Psoas muscle (tissue), 8 donors: ENCODE data around the gene PACRG. TPM values are rescaled to one million over a fixed set of nuclear protein-coding genes. Genes with fewer than 3 reads are reported as not detected.

ENCODE experiments used
- ATAC-seq, 4 donors: fragments of 200-7000 bp; cut with Tn5 transposase; one replicate each; pipeline ENCODE4 v1.9.1; 2020; ENCODE audit warnings: moderate library complexity in 3 of 4, mild to moderate bottlenecking in 2 of 4
- DNase-seq, 2 donors: peaks; one replicate each; pipeline ENCODE4 v3.0.0-alpha.2; 2020
- H3K27ac ChIP-seq: fragments of 200-600 bp; one replicate; pipeline ENCODE4 v1.8.0; 2022
- H3K27me3 ChIP-seq, 3 donors: fragments of 200-600 bp in 1 of 3; one replicate each; pipeline versions ENCODE4 v1.6.1 to v1.8.0; 2013 to 2022; ENCODE audit warnings: low read length in 2 of 3, mild to moderate bottlenecking in 2 of 3, moderate library complexity in 1 of 3; ENCODE audit not compliant: insufficient read depth in 3 of 3
- H3K36me3 ChIP-seq, 2 donors: fragments of 200-600 bp in 1 of 2; one replicate each; pipeline versions ENCODE4 v1.6.1 to v1.8.0; 2013 to 2022; ENCODE audit warnings: low read depth in 1 of 2, mild to moderate bottlenecking in 1 of 2, moderate library complexity in 1 of 2; ENCODE audit not compliant: insufficient read depth in 1 of 2
- H3K4me1 ChIP-seq: fragments of 200-600 bp; one replicate; pipeline ENCODE4 v1.8.0; 2022
- H3K4me3 ChIP-seq: fragments of 200-600 bp; one replicate; pipeline ENCODE4 v1.8.0; 2022; ENCODE audit warnings: mild to moderate bottlenecking
- H3K9me3 ChIP-seq: fragments of 200-600 bp; one replicate; pipeline ENCODE4 v1.8.0; 2022
- WGBS, 3 donors: extraction: QIAGEN DNeasy Blood & Tissue Kit; methylation state at CpG; one replicate each; pipeline versions ENCODE4 v1.1.6 to v1.1.7; 2013; 5-methylcytosine and 5-hydroxymethylcytosine counted together
- intact Hi-C, 2 donors: fragments of 100-400 bp; cut with DNase I; formaldehyde crosslinking; loops; one replicate each; pipeline versions ENCODE4 v1.11.0 to v1.14.2; 2022
- polyA plus RNA-seq, 3 donors: library from polyadenylated mRNA; stranded (reverse); fragments of 200-250 nt; gene quantifications; one replicate each; pipeline ENCODE4 v1.2.3, GENCODE V29; 2013
- total RNA-seq, 4 donors: library from RNA; stranded (reverse); fragmentation: NEBNext Ultra II Directional in 2 of 4; extraction: Animal tissue kit (Norgen Biotek cat#: 25700) in 2 of 4; gene quantifications; one replicate each; pipeline versions ENCODE4 v1.2.1 to v1.2.4, GENCODE V29; 2021 to 2023
- TF ChIP-seq, protein P1 (sequence below): fragments of 200-600 bp; IDR thresholded peaks from one replicate; pipeline ENCODE4 v1.8.0; 2022; ENCODE audit warnings: antibody characterized with exemption
- donor health status: healthy with polysubstance abuse.
- donor health status: DM: no; HTN: no; CAD: no; lungs with moderate emphysema.
- donor health status: Bipolar disorder and iron deficiency.
- donor health status: healthy.
- donor health status: DM: yes; HTN: yes; CAD: no.
- donor health status: DM: no; HTN: no; CAD: no.
- donor health status: DM: no; HTN: no; CAD: no.
- donor health status: DM: yes; HTN: yes; CAD: no.

PACRG gene
- total and polyA plus RNA-seq, 7 donors, result 0.17 to 3.1 (median 1.8) TPM

DNA sequence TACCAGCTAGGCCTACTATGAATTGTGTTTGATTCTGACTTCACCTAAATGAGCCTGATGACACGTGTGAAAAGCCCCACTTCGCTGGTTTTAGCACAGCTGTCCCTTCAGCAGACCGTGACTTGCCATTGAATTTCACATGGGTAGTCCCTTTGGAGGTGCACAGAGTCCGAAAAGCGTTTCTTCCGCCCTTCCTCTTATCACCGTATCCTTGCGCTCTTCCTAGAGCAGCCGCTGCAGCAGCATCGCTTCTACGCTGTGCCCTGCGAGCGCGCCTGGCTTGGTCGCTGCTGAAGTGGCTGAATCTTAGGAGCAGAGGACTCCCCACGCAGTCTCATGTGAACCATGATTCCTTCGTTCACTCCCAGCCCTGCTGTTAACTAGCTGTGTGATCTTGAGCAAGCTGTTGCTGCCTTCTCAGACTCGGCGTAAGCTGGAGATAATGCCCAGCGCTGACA is 127.0 kb downstream of the PACRG start:
- Histone ChIP-seq H3K9me3 (no peaks in the 10 kb centered on the region), H3K4me3 (no peak overlapping the region), H3K27ac (no peak overlapping the region), H3K27me3 (no peaks in the 10 kb centered on the region), H3K4me1 (no peaks in the 10 kb centered on the region), H3K36me3 (no peaks in the 10 kb centered on the region)
- intact Hi-C loops, result loop anchor here in 1 of 2 donors (5.0 kb wide), 1 partner anchor 558 kb away; the partner anchor contains the start of gene QKI
- peak in 1 of 4 donors; percentile 36 for ATAC-seq
- WGBS, 3 donors, result 69 to 85% (median 71%) methylated on average over 20 of the region's 20 CpGs
- TF ChIP-seq, protein P1, sequence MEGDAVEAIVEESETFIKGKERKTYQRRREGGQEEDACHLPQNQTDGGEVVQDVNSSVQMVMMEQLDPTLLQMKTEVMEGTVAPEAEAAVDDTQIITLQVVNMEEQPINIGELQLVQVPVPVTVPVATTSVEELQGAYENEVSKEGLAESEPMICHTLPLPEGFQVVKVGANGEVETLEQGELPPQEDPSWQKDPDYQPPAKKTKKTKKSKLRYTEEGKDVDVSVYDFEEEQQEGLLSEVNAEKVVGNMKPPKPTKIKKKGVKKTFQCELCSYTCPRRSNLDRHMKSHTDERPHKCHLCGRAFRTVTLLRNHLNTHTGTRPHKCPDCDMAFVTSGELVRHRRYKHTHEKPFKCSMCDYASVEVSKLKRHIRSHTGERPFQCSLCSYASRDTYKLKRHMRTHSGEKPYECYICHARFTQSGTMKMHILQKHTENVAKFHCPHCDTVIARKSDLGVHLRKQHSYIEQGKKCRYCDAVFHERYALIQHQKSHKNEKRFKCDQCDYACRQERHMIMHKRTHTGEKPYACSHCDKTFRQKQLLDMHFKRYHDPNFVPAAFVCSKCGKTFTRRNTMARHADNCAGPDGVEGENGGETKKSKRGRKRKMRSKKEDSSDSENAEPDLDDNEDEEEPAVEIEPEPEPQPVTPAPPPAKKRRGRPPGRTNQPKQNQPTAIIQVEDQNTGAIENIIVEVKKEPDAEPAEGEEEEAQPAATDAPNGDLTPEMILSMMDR, result no peak
- no peak for DNase-seq

DNA sequence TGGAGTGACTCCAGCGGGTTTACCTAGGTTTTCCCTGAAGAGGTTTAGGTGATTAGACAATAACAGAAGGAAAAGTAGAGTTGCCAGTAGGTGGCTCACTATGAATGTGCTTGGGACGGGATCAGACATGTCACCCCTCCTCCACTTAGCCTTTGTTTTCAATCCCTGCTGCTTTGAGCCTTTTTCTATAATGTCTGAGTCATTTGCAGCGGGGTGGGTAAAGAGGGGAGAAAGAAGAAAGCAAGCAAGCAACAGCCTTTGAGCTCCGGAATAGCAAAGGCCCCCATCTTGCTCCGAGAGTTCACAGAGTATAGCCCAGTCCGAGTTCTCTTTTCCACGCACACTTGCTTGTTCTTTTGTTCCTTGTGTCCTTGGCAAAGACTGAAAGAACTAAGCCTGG is 129.1 kb downstream of the PACRG start:
- H3K27ac ChIP-seq, result peak overlapping the region; percentile 72
- no peaks in the 10 kb centered on the region for H3K27me3 ChIP-seq
- H3K9me3 ChIP-seq, result no peaks in the 10 kb centered on the region
- DNase-seq (no peak), ATAC-seq (peak; percentile 80 to 95 (median 92))
- intact Hi-C loops, result loop anchor here in 1 of 2 donors (5.0 kb wide), 1 partner anchor 555 kb away; the partner anchor contains the start of gene QKI
- H3K4me3 ChIP-seq, result peak overlapping the region; percentile 61
- TF ChIP-seq, protein P1, result peak; percentile 52
- 2 to 11% (median 7%) methylated on average over 7 of the region's 7 CpGs for WGBS, 3 donors
- H3K4me1 ChIP-seq, result no peaks in the 10 kb centered on the region
- no peaks in the 10 kb centered on the region for H3K36me3 ChIP-seq

DNA sequence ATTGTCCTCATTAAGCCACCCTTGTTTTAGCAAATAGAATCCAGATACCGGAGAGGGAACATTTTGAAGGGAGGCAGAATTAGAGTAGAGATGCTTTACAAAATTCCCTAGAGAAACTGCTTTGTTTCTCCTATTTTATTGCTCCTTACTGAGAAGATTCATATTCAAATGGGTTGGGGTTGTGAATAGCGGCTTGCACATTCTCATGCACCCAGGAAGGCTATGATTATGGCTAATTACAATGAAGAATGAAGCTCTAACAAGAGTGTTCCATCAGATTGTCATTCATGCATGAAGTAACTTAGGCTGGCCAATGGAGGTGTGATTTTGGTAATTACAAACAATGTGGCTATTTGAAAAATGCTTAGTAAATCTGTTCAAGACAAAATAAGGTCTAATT is 129.6 kb downstream of the PACRG start:
- H3K4me3 ChIP-seq, result peak overlapping the region; percentile 61
- H3K4me1 ChIP-seq, result no peaks in the 10 kb centered on the region
- peak in 1 of 4 donors; percentile 26 for ATAC-seq
- peak overlapping the region; percentile 72 for H3K27ac ChIP-seq
- H3K36me3 ChIP-seq, result no peaks in the 10 kb centered on the region
- H3K27me3 ChIP-seq, result no peaks in the 10 kb centered on the region
- no peaks in the 10 kb centered on the region for H3K9me3 ChIP-seq
- intact Hi-C loops, result loop anchor here in 1 of 2 donors (5.0 kb wide), 1 partner anchor 555 kb away; the partner anchor contains the start of gene QKI
- TF ChIP-seq, protein P1, result no peak
- WGBS, 3 donors, result 28 to 30% (median 29%) methylated on average over 2 of the region's 2 CpGs
- no peak for DNase-seq

DNA sequence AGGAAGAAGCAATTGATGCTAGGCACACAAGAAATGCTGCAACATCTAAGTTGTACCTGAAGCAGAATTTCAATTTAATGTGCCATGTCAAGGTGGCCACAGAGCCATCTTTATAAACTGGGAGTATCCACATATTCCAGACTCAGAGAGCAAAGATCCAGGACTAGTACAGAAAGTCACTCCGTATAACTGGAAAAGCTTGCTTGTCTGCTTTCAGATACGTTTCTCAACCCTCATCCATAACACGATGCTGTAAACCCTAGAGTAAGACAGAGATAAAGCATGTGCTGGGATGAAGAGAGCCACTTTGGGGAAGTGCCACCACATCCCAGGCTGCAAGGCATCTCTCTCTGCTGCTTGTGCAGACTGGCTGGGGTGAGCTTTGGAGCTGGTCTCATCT is 134.7 kb downstream of the PACRG start:
- TF ChIP-seq, protein P1, result no peak
- intact Hi-C loops, result no loop called here
- Histone ChIP-seq H3K36me3 (no peaks in the 10 kb centered on the region), H3K9me3 (no peaks in the 10 kb centered on the region), H3K27me3 (no peaks in the 10 kb centered on the region), H3K27ac (no peak overlapping the region), H3K4me1 (no peaks in the 10 kb centered on the region), H3K4me3 (no peak overlapping the region)
- DNase-seq (no peak), ATAC-seq (no peak)
- WGBS, 3 donors, result 76 to 85% (median 78%) methylated on average over 3 of the region's 3 CpGs

DNA sequence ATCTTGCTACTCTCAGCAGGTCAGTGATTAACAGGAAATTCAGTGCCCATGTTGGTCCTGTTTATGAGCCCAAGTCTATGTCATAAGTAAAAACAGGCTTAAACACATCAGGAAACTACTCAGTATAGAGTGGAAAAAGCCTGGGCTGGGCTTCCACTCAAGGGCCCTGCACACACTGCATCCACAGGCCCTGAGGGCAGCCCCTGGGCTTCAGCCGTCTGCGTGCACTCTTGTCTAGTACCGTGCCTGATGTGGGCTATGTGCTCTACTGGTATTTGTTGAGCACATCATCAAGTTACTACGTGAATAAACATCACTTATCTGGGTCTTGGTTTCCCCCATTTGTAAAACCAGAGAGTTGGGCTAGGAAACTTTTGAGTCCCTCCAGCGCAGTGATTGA is 135.2 kb downstream of the PACRG start:
- H3K9me3 ChIP-seq, result no peaks in the 10 kb centered on the region
- H3K27ac ChIP-seq, result no peak overlapping the region
- no peaks in the 10 kb centered on the region for H3K27me3 ChIP-seq
- ATAC-seq (no peak), DNase-seq (no peak)
- no peak overlapping the region for H3K4me3 ChIP-seq
- intact Hi-C loops, result no loop called here
- H3K4me1 ChIP-seq, result no peaks in the 10 kb centered on the region
- no peaks in the 10 kb centered on the region for H3K36me3 ChIP-seq
- TF ChIP-seq, protein P1, result no peak
- 94 to 97% (median 95%) methylated on average over 5 of the region's 5 CpGs for WGBS, 3 donors
